Measurements from ENCODE around the gene TTC23L.

- no peak for TF ChIP-seq GATA1 (IDR thresholded peaks at IDR 0.05; ENCODE audit: low read depth, low read length)
- peak; percentile 29 for TF ChIP-seq POLR2A (IDR thresholded peaks at IDR 0.05; ENCODE audit: low read length)
Observed at GRCh38 chr5:34923694-34924461, 84.9 kb downstream of the TTC23L start.
